GM18499 (cell line): Measurements from ENCODE around the gene RFFL.

Experiments used
- ATAC-seq: cut with Tn5 transposase; IDR thresholded peaks from one replicate; pipeline ENCODE4 v1.9.1; 2021; ENCODE audit warnings: moderate number of reproducible peaks; ENCODE audit not compliant: insufficient read depth, unreplicated experiment

The RFFL gene

DNA sequence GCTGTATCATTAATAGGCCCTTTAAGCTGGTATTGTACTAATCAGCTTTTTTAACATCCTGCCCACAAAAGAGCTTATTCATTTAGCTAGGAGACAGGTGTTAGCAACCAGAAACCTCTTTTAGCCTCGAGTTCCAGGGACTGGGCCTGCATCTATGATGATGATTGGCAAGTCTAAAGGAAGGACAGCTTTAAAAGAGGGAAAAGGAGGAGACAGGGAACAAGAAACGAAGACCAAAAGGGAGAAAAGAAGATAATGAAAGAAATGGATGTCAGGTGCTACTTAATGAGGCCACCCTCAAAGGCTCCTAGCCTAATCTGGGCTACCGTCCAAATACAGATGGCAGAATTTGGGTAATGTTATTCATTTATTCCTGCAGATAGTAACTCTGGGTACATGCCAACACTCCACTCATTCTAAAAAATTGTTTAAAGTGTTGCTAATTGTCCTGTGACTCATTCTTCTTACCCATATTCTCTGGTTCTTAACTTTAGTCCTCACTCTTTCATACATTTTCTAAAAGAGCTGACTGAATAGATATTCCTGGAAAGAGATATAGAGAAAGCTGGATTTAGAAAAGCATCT is 18.7 kb upstream of the RFFL start:
- no peak for ATAC-seq

DNA sequence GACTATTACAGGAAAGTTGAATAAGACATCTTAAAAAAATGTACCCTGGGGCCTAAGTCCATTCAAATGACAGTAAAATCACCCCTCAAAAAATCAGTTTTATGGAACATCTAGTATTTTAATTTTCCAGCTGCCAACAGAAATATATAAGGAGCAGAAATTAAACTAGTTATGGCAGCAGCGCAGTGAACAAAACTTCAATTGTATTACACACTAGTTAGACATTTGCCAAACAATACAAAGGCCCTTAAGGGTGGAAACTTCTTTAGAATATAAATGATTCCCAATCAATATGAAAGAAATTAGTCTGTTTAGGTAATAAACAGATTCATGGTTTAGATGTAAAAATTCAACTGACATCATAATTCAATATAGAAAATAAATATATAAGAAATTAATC is 18.1 kb upstream of the RFFL start:
- no peak for ATAC-seq

GRCh38 chr17:35080536-35080935 is 17.0 kb upstream of the RFFL start:
- ATAC-seq = no peak

GRCh38 chr17:35079547-35080423 is 16.3 kb upstream of the RFFL start:
- ATAC-seq = no peak

DNA sequence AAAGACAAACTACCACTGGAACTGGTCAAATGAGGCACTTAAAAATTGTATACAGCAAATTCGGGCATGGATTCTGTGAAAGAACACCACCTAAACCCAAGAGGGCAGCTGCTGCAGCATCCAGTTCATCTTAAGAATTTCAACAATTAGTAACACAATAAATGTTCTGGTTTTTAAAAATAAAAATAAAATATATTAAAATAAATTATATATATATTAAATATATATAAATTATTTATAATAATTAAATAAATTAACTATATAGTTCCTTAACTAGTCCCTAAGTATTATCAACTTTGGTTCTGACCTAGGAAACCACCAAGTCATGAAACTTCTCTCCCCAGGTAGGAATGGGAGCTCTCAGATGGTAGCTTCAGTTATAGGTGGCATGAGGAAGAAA is 13.4 kb upstream of the RFFL start:
- no peak for ATAC-seq

- ATAC-seq = no peak
These were observed 11.5 kb upstream of the RFFL start for GRCh38 chr17:35074711-35075707.

DNA sequence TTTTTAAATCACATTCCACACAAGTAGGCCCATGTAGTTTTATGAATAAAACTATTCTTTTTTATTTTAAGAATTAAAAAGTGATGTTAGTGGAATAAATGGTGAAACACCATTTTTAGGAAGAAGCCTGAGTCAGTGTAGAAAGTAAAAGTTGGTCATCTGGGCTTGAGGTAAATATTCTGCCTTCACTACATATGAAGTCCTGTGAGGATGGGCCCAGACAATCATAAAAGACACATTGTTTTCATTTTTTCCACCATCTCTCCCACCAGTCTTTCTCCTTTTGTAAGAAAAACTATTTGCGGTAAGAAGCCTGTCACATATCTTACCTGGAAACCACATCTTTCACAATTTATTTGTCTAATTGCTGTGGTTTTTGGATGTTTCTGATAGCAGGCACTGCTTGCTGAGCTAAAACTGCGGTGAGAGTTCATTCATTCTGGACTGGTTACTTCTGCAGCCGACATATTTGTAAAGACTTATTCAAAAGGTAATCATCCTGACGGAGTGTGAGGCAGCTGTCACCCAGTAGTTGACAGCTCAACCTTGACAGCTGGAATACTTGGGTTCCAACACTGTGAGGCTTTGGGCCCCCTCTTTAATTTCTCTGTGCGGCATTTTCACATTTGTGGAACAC is 10.6 kb upstream of the RFFL start:
- ATAC-seq = no peak

- no peak for ATAC-seq
These were observed 9.8 kb upstream of the RFFL start for GRCh38 chr17:35073183-35073790.

DNA sequence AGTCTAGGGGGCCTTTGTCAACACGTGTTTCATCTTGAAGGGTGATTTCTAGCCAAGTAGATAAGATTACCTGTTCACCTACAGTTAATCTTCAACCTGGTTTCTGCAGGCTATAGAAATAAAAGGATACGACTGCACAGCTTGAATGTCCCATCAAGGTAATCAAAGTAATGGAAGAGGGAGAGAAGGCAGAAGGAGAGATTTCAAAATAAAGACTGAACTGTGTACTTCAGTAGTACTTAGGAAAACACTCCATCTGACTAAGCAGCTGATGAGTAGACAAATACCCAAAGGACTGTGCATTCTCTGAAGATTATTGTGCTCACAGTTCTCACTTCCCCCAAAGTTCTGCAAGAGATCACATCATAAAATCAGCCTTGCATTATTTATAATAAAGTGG is 5.8 kb upstream of the RFFL start:
- ATAC-seq = no peak

DNA sequence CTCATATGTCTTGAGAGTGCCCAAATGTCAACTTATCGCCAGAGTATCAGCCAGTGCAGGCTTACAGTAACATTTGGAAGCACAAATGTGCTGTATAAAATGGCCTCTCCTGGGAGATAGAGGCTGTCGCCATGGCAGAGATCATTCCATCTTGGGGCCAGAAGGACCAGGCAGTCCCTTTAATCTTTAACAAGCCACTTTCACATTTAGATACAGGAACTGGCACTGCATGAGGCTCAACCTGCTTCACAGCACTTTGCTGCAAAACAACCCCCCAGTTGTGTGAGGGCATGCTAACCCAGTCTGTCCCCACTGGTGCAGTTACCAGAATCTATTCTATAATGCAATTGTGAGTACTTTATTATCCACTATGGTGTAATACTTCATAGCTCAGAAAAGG is 4.7 kb upstream of the RFFL start:
- ATAC-seq = no peak

- ATAC-seq = no peak
These were observed 2.4 kb upstream of the RFFL start for GRCh38 chr17:35065880-35066279.

- ATAC-seq = no peak
These were observed 1.2 kb upstream of the RFFL start for GRCh38 chr17:35064516-35065215.

- no peak for ATAC-seq
These were observed 1.2 kb downstream of the RFFL start for GRCh38 chr17:35062308-35062707.

GRCh38 chr17:35057332-35057915 is 6.1 kb downstream of the RFFL start:
- no peak for ATAC-seq

DNA sequence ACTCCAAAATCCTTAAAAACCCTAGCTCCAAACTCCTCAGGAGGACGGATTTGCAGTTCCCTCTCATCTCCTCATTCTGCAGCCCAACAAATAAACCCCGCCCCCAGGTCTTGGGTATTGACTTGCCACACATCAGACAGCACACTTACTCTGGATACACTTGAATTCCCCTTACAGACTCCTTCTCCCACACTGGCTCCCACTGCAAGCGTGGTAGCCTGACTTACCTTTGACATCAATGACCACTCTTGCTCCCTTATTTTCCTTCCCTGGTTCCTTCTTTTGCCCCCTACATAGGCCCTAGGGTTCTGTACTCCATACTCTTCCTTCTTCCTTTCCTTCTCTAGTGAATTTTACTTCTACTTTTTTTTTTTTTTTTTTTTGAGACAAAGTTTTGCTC is 7.5 kb downstream of the RFFL start:
- ATAC-seq = no peak

DNA sequence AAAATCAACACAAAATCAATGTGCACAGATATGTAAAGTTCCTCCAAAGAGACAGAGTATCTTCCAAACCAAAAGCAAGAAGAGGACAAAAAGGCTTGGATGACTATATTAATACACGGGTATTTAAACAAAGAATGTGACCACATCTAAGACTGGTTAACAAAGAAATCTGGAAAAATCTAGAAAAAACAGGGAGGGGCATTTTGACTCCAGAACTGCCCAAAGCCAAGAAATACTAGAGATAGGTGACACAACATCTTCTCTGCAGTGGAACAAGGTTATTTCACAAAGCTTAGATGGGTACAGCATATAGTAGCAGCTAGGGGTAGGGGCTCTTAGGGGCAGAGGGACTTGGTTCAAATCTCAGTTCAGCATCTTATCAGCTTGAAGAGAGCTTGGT is 10.3 kb downstream of the RFFL start:
- no peak for ATAC-seq

GRCh38 chr17:35052780-35053179 is 10.7 kb downstream of the RFFL start:
- ATAC-seq = no peak

DNA sequence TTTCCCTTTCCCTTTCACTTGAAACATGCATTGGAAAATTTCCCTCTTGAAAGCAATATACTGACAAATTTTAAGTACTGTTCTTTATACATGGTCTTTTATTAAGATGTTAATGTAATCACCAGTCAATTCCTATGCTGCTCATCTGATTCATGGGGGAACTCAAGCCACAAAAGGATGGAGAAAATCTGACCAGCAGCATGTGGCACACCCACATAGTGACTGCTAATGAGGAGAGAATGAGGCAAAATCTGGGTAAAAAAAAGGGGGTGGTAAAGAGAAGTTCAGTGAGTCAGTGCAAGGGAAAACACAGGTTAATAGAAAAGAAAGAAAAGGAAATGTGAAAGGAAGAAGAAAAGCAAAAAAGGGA is 11.3 kb downstream of the RFFL start:
- ATAC-seq = no peak

DNA sequence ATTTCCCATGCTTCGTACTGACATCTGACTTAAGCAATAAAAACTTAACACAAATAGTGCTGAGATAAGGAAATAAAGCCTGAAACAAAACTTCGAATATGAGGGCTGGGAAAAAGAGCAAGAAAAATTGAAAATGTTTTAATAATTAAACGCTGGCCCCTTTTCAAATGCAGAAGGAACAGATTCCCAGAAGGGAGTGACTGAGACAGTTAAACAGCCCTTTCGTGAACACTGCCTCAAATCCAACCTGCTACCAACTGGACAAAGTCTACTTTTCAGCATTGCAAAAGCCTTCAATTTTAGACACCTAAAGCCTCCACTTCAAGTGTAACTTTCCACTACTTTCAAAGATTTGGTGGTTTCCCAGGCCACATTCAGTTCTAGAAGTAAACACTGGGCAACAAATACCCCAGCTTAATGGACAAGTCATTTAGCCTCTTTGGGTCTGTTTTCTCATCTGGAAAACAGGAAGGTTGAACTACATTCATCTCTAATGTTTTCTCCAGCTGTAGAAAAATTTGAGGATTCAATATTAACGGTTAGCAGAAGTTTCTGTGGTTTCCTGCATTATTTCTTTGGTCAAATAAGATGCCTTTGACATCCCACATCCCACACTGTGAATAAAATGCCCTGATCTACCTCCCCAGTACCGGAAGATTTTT is 11.8 kb downstream of the RFFL start:
- ATAC-seq = no peak
